ENCODE data around the gene DRD3. TPM values are rescaled to one million over a fixed set of nuclear protein-coding genes. Genes with fewer than 3 reads are reported as not detected.

DRD3 gene
- total RNA-seq, 6 experiments from 2014 or later, result not detected

DNA sequence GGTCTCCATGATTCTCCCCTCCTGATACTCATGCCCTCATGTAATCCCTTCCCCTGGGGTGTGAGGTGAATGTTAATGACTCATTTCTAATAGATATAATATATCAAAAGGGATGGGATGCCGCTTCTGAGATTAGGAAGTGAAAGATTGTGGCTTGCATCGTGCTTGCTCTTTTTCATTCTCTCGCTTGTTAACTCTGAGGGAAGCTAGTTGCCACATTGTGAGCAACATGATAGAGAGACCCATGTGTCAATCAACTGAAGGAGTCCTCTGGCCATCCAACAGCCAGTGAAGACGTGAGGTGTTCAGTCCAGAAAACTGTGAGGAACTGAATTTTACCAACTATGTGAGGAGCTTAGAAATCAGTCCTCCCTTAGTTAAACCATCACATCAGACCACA lies 28.9 kb upstream of the DRD3 start:
- H3K36me3 Mint-ChIP-seq (ENCODE audit: low read depth), result no peaks in the 10 kb centered on the region
- no peak overlapping the region for H3K27ac Mint-ChIP-seq
- TF ChIP-seq, protein P1, sequence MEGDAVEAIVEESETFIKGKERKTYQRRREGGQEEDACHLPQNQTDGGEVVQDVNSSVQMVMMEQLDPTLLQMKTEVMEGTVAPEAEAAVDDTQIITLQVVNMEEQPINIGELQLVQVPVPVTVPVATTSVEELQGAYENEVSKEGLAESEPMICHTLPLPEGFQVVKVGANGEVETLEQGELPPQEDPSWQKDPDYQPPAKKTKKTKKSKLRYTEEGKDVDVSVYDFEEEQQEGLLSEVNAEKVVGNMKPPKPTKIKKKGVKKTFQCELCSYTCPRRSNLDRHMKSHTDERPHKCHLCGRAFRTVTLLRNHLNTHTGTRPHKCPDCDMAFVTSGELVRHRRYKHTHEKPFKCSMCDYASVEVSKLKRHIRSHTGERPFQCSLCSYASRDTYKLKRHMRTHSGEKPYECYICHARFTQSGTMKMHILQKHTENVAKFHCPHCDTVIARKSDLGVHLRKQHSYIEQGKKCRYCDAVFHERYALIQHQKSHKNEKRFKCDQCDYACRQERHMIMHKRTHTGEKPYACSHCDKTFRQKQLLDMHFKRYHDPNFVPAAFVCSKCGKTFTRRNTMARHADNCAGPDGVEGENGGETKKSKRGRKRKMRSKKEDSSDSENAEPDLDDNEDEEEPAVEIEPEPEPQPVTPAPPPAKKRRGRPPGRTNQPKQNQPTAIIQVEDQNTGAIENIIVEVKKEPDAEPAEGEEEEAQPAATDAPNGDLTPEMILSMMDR (IDR thresholded peaks at IDR 0.05), result no peak
- no peak overlapping the region for H3K4me3 Mint-ChIP-seq
- H3K27me3 Mint-ChIP-seq (ENCODE audit: insufficient read depth), result peaks cover 15% of the 10 kb centered on the region
- DNase-seq, result no peak
- no peaks in the 10 kb centered on the region for H3K9me3 Mint-ChIP-seq
- peaks cover 16% of the 10 kb centered on the region for H3K4me1 Mint-ChIP-seq (ENCODE audit: low read depth)

DNA sequence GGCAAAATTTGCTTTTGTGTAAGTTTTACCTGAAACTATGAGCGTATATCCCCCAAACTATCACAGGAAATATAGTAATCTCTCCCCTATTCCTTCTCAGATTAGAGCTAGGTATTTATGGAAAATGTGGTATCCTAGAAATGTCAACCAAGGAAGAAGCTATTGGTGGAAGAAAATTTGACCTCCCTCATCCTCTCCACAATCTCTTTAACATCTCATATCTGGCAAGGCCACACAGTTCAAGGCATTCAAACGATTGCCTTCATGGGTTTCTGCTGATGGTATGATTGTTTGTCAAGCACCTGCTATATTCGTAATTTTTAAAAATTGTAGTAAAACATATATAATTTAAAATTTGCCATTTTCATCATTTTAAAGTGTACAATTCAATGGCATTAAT lies 27.5 kb upstream of the DRD3 start:
- DNase-seq, result no peak
- H3K4me1 Mint-ChIP-seq (ENCODE audit: low read depth), result peaks cover 22% of the 10 kb centered on the region
- no peak overlapping the region for H3K27ac Mint-ChIP-seq
- peaks cover 15% of the 10 kb centered on the region for H3K27me3 Mint-ChIP-seq (ENCODE audit: insufficient read depth)
- no peaks in the 10 kb centered on the region for H3K36me3 Mint-ChIP-seq (ENCODE audit: low read depth)
- H3K9me3 Mint-ChIP-seq, result no peaks in the 10 kb centered on the region
- TF ChIP-seq, protein P1 (IDR thresholded peaks at IDR 0.05), result no peak
- no peak overlapping the region for H3K4me3 Mint-ChIP-seq

DNA sequence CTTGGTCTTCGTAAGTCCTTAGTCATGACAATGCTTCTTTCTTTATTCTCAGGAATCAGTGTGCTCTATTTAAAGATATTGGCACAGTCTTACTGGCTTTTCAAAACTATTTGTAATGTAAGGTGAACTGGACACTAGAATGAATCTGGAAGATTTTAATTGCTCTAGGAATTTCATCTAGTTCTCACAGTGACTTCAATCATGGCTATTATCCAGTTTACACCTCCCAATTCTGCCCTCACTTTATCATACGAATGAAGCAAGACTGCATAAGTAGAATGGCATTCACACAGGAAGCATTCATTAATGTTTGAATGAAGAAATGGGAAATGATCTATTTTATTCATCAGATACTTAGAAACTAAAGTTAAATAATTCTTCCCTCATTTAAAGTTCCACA lies 26.7 kb upstream of the DRD3 start:
- TF ChIP-seq, protein P1 (IDR thresholded peaks at IDR 0.05), result no peak
- Mint-ChIP-seq H3K4me1 (ENCODE audit: low read depth) (peaks cover 22% of the 10 kb centered on the region), H3K36me3 (ENCODE audit: low read depth) (no peaks in the 10 kb centered on the region), H3K27ac (no peak overlapping the region), H3K4me3 (no peak overlapping the region), H3K9me3 (no peaks in the 10 kb centered on the region), H3K27me3 (ENCODE audit: insufficient read depth) (peaks cover 15% of the 10 kb centered on the region)
- no peak for DNase-seq

DNA sequence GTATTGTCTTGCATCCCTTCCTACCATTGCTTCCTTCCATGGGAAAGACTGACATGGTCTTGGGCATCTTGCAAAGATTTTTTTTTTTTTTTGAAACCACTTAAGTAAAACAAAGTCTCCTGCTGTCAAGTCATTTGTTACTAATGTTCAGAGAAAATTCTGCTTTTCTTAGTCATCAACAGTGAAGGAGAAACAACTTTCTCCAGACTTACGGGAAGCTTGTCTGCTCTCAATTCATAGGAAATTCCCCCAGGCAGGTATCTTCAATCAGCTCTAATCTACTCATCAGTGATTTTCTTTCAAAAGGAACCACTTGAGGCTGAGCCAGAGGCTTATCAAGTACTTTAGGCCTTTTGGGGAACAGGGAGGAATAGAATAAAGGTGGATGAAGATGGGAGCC lies 15.9 kb upstream of the DRD3 start:
- DNase-seq, result no peak
- TF ChIP-seq, protein P1 (IDR thresholded peaks at IDR 0.05), result no peak
- H3K36me3 Mint-ChIP-seq (ENCODE audit: low read depth), result no peaks in the 10 kb centered on the region
- H3K4me3 Mint-ChIP-seq, result no peak overlapping the region
- H3K4me1 Mint-ChIP-seq (ENCODE audit: low read depth), result no peaks in the 10 kb centered on the region
- H3K9me3 Mint-ChIP-seq, result no peaks in the 10 kb centered on the region
- peaks cover 9% of the 10 kb centered on the region for H3K27me3 Mint-ChIP-seq (ENCODE audit: insufficient read depth)
- H3K27ac Mint-ChIP-seq, result no peak overlapping the region

DNA sequence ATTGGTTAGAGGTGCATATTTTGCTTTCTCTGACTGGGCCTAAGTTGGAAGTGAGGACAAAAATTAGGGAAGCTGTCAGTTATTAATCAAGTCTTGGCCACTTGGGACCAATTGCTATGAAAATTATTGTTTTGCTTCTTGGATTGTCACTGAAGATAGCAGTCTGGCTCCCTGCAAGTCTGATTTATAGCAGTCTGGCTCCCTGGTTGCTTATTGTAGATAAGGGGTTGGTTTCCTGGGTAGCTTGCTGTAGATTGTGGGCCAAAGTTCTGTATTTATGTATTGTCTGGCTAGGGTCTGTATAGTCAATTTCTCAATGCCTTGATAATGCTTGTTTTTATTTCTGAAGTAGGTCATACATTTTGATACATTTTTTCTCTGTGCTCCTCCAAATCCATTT lies 13.3 kb upstream of the DRD3 start:
- Mint-ChIP-seq H3K4me1 (ENCODE audit: low read depth) (no peaks in the 10 kb centered on the region), H3K27me3 (ENCODE audit: insufficient read depth) (peaks cover 7% of the 10 kb centered on the region), H3K9me3 (no peaks in the 10 kb centered on the region), H3K27ac (no peak overlapping the region), H3K36me3 (ENCODE audit: low read depth) (no peaks in the 10 kb centered on the region), H3K4me3 (no peak overlapping the region)
- TF ChIP-seq, protein P1 (IDR thresholded peaks at IDR 0.05), result no peak
- DNase-seq, result no peak

DNA sequence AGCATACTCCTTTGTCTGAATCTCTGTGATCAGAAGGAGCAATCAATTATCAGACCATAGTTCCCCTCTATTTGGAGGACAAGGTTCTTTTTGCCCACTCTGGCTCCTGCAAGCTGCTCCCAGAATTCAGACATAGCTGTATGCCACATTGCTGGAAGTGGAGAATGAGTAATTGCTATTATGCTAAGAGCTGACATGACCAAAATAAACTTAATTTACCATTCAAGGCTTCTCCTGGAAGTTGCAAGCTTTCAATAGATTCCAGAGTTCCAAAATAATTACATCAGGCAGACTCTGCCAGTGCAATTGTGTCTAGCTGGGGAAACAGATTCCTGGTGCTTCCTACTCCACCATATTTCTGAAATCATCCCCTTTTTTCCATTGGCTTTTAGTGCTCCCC lies 7.6 kb upstream of the DRD3 start:
- Mint-ChIP-seq H3K27ac (no peak overlapping the region), H3K36me3 (ENCODE audit: low read depth) (no peaks in the 10 kb centered on the region), H3K27me3 (ENCODE audit: insufficient read depth) (peaks cover 15% of the 10 kb centered on the region), H3K9me3 (0 out of 2 replicates have a peak, but pooled peaks cover 5% of the 10 kb centered on the region), H3K4me1 (ENCODE audit: low read depth) (no peaks in the 10 kb centered on the region), H3K4me3 (no peak overlapping the region)
- TF ChIP-seq, protein P1 (IDR thresholded peaks at IDR 0.05), result no peak
- DNase-seq, result peak; percentile 0

Measured in HFFc6 (cell line).